Right cardiac atrium (tissue), 5 donors: ENCODE data around the gene SLC48A1. TPM values are rescaled to one million over a fixed set of nuclear protein-coding genes. Genes with fewer than 3 reads are reported as not detected.
"Not testable (repeated sequence)": the region's sequence is repeated elsewhere in the genome, so short reads cannot be mapped to it uniquely, and the experiment has no call there.

Source experiments
- ATAC-seq, 2 donors: fragments of 200-7000 bp; cut with Tn5 transposase; one replicate each; pipeline versions ENCODE4 v1.8.0 to v1.9.1; 2020; ENCODE audit warnings: moderate library complexity in 2 of 2, mild to moderate bottlenecking in 1 of 2
- DNase-seq, 3 donors: peaks; one replicate each; pipeline ENCODE4 v3.0.0-alpha.2; 2020
- H3K27ac ChIP-seq: one replicate; pipeline ENCODE4 v1.5.1; 2013; ENCODE audit warnings: mild to moderate bottlenecking, low read length, control low read depth, moderate library complexity
- H3K27me3 ChIP-seq: one replicate; pipeline ENCODE4 v1.6.1; 2013; ENCODE audit not compliant: control insufficient read depth, insufficient read depth
- H3K4me1 ChIP-seq: one replicate; pipeline ENCODE4 v1.6.1; 2013; ENCODE audit warnings: low read length; ENCODE audit not compliant: control insufficient read depth, insufficient read depth
- H3K4me3 ChIP-seq: one replicate; pipeline ENCODE4 v1.5.1; 2013; ENCODE audit warnings: low read length, control low read depth
- H3K9me3 ChIP-seq: one replicate; pipeline ENCODE4 v1.6.1; 2013; ENCODE audit warnings: low read length; ENCODE audit not compliant: control insufficient read depth
- WGBS: extraction: QIAGEN DNeasy Blood & Tissue Kit; methylation state at CpG from one replicate; pipeline ENCODE4 v1.1.7; 2013; 5-methylcytosine and 5-hydroxymethylcytosine counted together
- intact Hi-C, 4 donors: fragments of 100-400 bp; cut with DNase I; formaldehyde crosslinking; loops; one replicate each; pipeline versions ENCODE4 v1.11.0 to v1.14.0; 2022 to 2023
- polyA plus RNA-seq: library from polyadenylated mRNA; stranded (reverse); fragments of 200-250 nt; gene quantifications from one replicate; pipeline ENCODE4 v1.2.3, GENCODE V29; 2013
- total RNA-seq, 4 donors: library from RNA; stranded (reverse); fragmentation: NEBNext Ultra II Directional; extraction: Animal tissue kit (Norgen Biotek cat#: 25700); gene quantifications; one replicate each; pipeline ENCODE4 v1.2.1, GENCODE V29; 2021
- donor health status: healthy with polysubstance abuse.
- donor health status: DM: no; HTN: yes; CAD: no.
- donor health status: DM: no; HTN: no; CAD: no.
- donor health status: DM: no; HTN: yes; CAD: no; lungs with severe emphysema.
- donor health status: DM: yes; HTN: yes; CAD: no.

The SLC48A1 gene
- total and polyA plus RNA-seq, 5 donors, result 22.0 to 30.1 (median 27.3) TPM

DNA sequence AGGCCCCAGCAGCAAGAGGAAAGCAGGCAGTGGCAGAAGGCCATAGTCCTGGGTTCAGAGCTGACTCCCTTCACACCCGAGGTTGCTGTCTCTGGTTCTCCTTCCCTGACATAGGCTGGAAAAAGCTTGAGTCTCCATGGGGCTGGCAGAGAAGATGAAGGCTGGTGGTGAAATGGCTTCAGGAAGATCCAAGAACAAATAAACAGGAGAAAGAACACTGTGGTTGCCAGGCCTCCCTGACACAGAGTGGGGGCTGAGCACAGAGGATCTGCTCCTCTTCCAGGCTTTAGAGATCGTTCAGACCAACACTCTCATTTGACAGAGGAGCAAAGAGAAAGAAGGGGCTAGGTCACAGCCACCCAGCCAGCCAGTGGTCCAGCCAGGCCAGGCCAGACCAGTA lies 32.4 kb downstream of the SLC48A1 start:
- no peaks in the 10 kb centered on the region for H3K9me3 ChIP-seq
- intact Hi-C loops, result no loop called here
- H3K27me3 ChIP-seq, result no peaks in the 10 kb centered on the region
- peak overlapping the region; percentile 5 for H3K27ac ChIP-seq
- peaks cover 72% of the 10 kb centered on the region for H3K4me1 ChIP-seq
- 29% methylated on average over 2 of the region's 2 CpGs for WGBS
- ATAC-seq (no peak), DNase-seq (peak in 2 of 3 donors; percentile 41 to 58)
- no peak overlapping the region for H3K4me3 ChIP-seq

- WGBS, result 30% methylated on average over 5 of the region's 5 CpGs
- intact Hi-C loops, result no loop called here
- DNase-seq, result peak in 2 of 3 donors; percentile 80 to 85
- peaks cover 65% of the 10 kb centered on the region for H3K4me1 ChIP-seq
- H3K9me3 ChIP-seq, result no peaks in the 10 kb centered on the region
- ATAC-seq, result peak in 1 of 2 donors; percentile 24
- H3K4me3 ChIP-seq, result no peak overlapping the region
- H3K27ac ChIP-seq, result peak overlapping the region; percentile 86
- H3K27me3 ChIP-seq, result no peaks in the 10 kb centered on the region
These were observed 34.3 kb downstream of the SLC48A1 start for GRCh38 chr12:47807338-47807737.

- DNase-seq (peak in 2 of 3 donors; percentile 74 to 77), ATAC-seq (no peak)
- Histone ChIP-seq H3K27ac (peak overlapping the region; percentile 86), H3K4me1 (peaks cover 60% of the 10 kb centered on the region), H3K9me3 (no peaks in the 10 kb centered on the region), H3K27me3 (no peaks in the 10 kb centered on the region), H3K4me3 (no peak overlapping the region)
- intact Hi-C loops, result no loop called here
- WGBS, result 9% methylated on average over 9 of the region's 9 CpGs
These were observed 35.0 kb downstream of the SLC48A1 start for GRCh38 chr12:47808050-47808449.

GRCh38 chr12:47808574-47809365 lies 35.7 kb downstream of the SLC48A1 start:
- DNase-seq (peak in 2 of 3 donors; percentile 62 to 63), ATAC-seq (no peak)
- intact Hi-C loops, result no loop called here
- Histone ChIP-seq H3K4me1 (peaks cover 57% of the 10 kb centered on the region), H3K4me3 (no peak overlapping the region), H3K27me3 (no peaks in the 10 kb centered on the region), H3K27ac (peak overlapping the region; percentile 86), H3K9me3 (no peaks in the 10 kb centered on the region)
- 48% methylated on average over 9 of the region's 9 CpGs for WGBS

GRCh38 chr12:47809518-47809917 lies 36.5 kb downstream of the SLC48A1 start:
- H3K27ac ChIP-seq, H3K27me3 ChIP-seq, H3K4me3 ChIP-seq, intact Hi-C loops, H3K9me3 ChIP-seq, ATAC-seq: not testable (repeated sequence)
- peaks cover 60% of the 10 kb centered on the region for H3K4me1 ChIP-seq
- WGBS, result 84% methylated on average over 9 of the region's 9 CpGs
- DNase-seq, result peak in 1 of 3 donors; percentile 33

- no peak overlapping the region for H3K4me3 ChIP-seq
- H3K4me1 ChIP-seq, result peaks cover 56% of the 10 kb centered on the region
- peak in 1 of 3 donors; percentile 35 for DNase-seq
- H3K27ac ChIP-seq, result peak overlapping the region; percentile 72
- no peaks in the 10 kb centered on the region for H3K27me3 ChIP-seq
- ATAC-seq, result no peak
- intact Hi-C loops, result no loop called here
- no peaks in the 10 kb centered on the region for H3K9me3 ChIP-seq
- 20% methylated on average over 2 of the region's 2 CpGs for WGBS
These were observed 38.0 kb downstream of the SLC48A1 start for GRCh38 chr12:47811072-47811396.

DNA sequence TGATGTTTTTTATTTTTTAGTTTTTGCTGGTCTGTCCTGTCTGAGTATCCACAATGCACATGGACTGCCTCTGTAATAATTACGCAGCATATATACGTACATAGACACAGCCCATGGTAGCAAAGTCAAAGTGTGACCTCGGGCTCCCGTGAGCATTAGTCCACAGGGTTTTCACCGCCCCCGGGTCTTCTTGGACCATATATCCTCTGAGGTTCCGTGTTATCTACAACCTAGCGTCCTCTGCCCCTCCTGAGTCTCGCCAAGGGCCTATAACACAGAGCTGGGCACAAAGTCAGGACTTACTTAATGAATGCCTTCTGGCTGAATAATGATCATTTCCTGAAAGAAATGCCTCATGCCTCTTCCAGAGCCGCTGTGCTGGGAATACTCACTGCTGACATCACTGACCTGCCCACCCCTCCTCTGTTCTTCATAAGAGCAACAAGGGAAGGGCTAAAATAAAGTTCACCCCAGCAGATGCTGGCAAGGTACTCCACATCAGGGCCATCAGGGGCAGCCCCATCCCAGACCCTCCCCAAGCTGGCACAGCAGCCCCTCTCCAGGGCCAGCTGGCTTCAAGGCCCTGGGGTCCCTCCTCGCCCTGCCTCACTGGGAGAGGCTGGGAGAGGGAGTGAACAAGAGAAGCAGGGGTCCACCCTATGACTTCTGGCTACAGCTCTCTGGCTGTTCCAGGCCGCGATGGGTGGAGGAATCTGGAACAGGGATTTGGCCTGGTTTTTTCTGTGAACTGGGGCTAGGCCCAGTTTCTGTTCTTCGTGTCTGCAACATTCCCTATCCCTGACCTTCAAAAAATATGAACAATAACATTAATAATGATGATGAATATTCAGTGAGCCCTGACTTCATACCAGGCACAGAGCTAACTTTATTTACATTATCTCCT lies 38.8 kb downstream of the SLC48A1 start:
- H3K27me3 ChIP-seq, result no peaks in the 10 kb centered on the region
- peak overlapping the region; percentile 61 for H3K27ac ChIP-seq
- DNase-seq (peak; percentile 85 to 91 (median 90)), ATAC-seq (peak; percentile 78)
- H3K9me3 ChIP-seq, result no peaks in the 10 kb centered on the region
- intact Hi-C loops, result no loop called here
- H3K4me3 ChIP-seq, result no peak overlapping the region
- H3K4me1 ChIP-seq, result peaks cover 56% of the 10 kb centered on the region
- 22% methylated on average over 14 of the region's 14 CpGs for WGBS

DNA sequence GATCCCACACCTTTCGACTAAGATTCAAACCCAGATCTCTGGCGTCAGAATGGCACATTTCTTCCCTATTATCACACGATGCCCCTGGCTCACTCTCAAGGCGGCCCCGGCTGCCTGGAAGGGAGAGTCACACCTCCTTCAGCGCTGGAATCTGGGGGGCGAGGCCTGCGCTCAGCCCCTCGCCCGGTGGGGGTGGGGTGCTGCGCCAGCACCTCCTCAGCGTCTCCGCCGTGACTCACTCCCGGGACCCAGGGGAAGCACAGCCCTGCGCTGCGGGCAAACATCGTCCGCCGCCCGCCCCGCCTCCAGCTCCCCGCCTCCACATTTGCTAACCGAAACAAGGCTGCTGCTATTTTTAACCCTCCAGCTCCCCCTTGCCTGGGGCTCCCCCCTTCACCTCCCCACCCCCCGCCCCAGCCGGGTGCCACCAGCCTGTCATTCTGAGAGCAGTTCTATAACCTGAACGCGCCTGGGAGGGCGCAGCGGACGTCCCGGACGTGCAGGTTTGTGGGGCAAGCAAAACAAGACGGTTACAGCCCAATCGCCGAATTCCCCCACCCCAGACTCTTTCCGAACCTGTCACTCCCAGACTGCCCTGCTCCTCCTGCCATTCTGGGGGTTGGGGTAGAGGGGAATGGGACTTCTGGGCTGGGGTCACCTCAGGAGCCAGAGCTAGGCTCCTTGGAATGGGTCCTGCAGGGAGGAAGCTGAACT lies 39.9 kb downstream of the SLC48A1 start:
- intact Hi-C loops, result no loop called here
- DNase-seq, result peak; percentile 94 to 96 (median 95)
- Histone ChIP-seq H3K27ac (peak overlapping the region; percentile 100), H3K9me3 (no peaks in the 10 kb centered on the region), H3K27me3 (no peaks in the 10 kb centered on the region), H3K4me3 (peak overlapping the region; percentile 44), H3K4me1 (peaks cover 53% of the 10 kb centered on the region)
- under 1% methylated on average over 37 of the region's 37 CpGs for WGBS
- peak; percentile 78 to 85 for ATAC-seq

- Histone ChIP-seq H3K4me1 (peaks cover 48% of the 10 kb centered on the region), H3K27ac (peak overlapping the region; percentile 98), H3K27me3 (no peaks in the 10 kb centered on the region), H3K4me3 (peak overlapping the region; percentile 44), H3K9me3 (no peaks in the 10 kb centered on the region)
- intact Hi-C loops, result no loop called here
- peak in 2 of 3 donors; percentile 69 to 76 for DNase-seq
- 31% methylated on average over 9 of the region's 9 CpGs for WGBS
- ATAC-seq, result peak; percentile 3 to 6
These were observed 40.6 kb downstream of the SLC48A1 start for GRCh38 chr12:47813511-47814196.

DNA sequence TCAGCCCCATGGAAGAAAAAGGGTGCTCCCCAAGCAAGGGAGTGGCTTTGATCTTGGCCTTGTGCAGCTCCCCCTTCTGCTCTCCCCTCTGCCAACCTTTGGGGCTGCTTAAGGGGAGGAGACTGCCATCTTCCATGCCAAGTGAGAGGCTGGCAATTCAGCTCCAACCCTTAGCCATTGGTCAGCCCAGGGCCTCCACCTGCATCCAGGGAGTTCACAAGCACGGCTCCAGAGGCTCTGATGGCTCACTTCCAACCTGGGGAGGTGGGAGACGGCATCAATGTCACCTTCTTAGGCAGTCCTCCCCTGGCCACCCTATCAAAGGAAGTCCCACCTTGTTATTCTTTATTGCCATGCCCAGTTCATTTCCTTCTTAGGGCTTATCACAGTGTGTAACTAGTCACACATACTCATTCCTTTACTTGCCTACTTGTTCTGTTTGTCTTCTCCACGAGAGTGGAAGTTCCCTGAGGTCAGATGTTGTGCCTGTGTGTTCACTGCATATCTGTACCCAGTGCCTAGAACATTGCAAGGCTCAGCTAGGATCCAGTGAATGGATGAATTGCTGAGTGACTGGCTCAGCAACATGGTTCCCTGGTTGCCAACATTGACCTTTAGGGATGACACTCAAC lies 41.6 kb downstream of the SLC48A1 start:
- peak in 2 of 3 donors; percentile 47 to 54 for DNase-seq
- 42% methylated on average over 3 of the region's 3 CpGs for WGBS
- H3K4me1 ChIP-seq, result peaks cover 42% of the 10 kb centered on the region
- H3K27ac ChIP-seq, result peak overlapping the region; percentile 98
- H3K27me3 ChIP-seq, result no peaks in the 10 kb centered on the region
- H3K9me3 ChIP-seq, result no peaks in the 10 kb centered on the region
- intact Hi-C loops, result no loop called here
- no peak overlapping the region for H3K4me3 ChIP-seq
- ATAC-seq, result no peak
